Suppressor macrophage (primary cell): Measurements from ENCODE around the gene TTC33.
A peak's percentile ranks its signal among the peaks of the same experiment; 100 is the strongest.
"Not testable (repeated sequence)": the region's sequence is repeated elsewhere in the genome, so short reads cannot be mapped to it uniquely, and the experiment has no call there.

Source experiments
- DNase-seq, 4 experiments: peaks; one replicate each; pipeline ENCODE4 v3.0.0-alpha.2; 2020 to 2022

The TTC33 gene

DNA sequence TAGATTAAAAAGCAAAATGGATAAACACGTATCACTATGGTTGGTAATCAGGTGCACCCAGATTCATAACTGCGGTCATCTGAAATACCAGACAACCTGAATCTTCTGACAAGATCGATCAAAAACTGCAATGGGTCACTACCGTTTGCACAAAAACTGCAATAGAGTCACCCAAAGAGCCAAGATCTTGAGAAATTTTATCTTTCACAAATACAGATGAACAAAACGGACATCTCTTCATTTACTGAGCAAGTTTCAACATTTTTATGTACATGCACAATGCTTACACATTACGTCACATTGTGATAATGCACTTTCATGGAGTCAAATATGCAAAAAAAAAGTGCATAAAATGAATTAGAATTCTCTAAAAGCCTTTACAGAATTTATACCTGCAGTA, 23.8 kb upstream of the TTC33 start:
- no peak for DNase-seq

DNA sequence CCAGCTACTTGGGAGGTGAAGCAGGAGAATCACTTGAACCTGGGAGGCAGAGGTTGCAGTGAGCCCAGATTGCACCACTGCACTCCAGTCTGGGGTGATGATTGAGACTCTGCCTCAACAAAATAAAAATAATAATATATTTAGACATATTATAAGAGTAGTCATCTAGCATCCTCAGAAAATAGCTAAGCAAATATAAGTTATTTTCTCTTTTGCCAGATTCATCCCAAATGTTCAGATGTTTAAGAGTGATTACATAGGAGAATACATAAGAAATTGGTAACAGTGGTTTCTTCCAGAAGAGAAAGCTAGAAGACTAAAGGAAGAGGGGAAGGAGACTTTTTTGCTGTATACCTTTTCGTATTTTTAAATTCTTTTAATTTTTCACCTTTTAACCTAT, 22.4 kb upstream of the TTC33 start:
- no peak for DNase-seq

DNA sequence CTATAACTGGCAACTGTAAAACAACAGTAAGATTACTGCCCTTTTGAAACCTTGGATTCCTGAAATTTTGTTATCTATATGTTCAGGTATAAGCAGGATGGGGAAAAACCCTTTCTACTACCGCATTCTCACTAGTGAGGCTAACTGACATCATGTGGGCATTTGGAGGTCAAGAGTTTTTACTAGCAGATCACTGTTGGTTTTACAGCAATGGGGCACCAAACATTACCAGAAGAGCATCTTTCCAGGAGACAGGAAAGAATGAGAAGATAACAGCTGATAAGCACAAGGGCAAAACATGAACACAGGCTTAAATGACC, 20.9 kb upstream of the TTC33 start:
- DNase-seq, result no peak

DNA sequence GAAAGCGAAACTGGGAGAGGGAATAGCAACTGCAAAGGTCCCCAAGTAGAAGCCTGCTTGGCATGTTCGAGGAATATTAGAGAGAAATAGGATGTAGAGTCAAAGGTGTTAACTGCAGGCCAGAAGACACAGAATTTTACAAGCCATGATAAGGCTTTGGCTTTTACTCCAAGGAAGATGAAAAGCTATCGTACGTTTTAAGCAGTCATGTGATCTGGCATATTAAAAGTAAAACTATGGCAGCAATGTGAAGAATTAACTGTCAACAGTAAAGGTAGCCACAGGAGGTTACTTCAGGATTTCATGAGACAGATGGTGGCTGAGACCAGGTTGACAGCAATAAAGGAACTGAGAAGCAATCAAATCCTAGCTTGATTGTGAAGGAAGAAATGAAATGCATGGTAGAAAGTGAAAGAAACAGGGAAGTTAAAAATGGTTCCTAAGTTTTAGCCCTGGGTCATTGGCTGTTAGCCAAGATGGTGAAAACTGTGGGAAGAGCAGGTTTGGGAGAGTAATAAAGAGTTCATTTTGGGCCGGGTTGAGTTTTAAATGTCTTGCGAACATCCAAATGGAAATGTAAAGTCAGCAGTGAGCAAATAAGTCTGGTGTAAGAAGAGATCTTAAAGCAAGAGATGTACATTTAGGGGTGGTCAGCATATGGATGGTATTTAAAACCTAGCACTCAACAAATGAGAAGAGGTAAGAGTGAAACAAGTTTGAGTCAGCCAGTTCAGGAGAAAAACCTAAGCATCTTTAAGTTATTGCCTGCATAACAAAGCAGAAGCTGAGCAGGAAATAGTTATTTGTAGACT, 20.3 kb upstream of the TTC33 start:
- peak in 3 of 4 experiments; percentile 4 to 40 (median 24) for DNase-seq

DNA sequence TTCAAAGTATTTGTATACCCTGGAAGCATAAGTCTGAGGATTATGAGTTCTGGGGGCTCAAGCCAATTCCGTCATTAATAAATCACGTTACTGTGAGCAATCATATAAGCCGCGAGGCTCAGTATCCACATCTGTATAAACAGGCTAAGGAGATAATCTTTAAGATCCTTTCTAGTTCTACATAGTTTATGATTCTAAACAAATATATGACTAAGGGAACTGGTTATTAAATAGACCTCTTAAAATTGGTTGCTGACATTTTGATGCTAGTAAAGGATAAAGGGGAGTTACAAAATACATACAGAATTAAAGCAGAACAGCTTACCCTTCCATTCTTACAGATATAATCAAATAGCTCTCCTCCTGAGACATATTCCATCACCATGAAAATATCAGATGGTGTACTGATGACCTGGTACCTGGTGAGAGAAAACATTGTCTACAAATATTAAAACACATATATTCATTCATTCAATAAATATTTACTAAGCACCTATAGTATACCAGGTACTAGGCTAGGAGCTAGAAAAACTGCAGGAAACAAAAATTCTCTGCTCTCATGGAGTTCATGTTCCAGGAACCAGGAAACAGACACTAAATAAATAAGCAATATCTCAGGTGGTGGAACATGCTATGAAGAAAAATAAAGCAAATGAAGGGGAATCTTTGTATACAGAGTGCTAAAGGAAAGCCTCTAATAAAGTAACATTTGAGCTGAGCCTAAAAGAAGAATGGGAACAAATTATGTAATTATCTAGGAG, 19.5 kb upstream of the TTC33 start:
- no peak for DNase-seq

DNA sequence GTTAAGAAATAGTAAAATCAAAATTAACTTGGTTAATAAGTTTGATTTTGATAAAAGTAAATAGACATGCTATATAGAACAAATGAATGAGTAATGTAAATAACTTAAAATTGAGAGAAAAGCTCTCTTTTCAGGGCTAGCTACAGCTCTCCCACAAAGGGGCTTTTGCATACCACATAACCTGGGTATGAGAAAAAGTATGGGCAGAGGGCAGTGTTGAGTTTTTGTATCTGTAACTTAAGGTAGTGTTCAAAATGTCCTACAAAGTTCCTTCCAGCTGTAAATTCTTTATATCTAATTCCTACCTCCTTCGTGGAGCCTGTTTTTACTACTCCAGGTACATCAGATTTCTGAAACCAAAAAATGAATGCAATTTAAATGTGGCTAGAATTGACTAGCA, 18.9 kb upstream of the TTC33 start:
- DNase-seq, result no peak

DNA sequence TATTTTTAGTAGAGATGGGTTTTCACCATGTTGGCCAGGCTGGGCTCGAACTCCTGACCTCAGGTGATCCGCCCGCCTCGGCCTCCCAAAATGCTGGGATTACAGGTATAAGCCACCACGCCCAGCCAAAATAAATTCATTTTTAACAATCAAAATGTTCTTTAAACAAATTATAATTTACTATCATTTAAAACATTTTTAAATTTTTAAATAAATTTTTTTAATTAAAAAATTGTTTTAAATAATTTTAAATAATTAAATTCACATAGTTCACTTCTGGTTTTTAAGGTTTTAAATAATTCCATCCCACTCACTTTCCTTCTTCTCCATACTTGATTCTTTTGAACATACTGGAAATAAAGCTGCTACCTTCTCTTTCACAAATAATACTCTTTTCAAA, 15.0 kb upstream of the TTC33 start:
- no peak for DNase-seq

DNA sequence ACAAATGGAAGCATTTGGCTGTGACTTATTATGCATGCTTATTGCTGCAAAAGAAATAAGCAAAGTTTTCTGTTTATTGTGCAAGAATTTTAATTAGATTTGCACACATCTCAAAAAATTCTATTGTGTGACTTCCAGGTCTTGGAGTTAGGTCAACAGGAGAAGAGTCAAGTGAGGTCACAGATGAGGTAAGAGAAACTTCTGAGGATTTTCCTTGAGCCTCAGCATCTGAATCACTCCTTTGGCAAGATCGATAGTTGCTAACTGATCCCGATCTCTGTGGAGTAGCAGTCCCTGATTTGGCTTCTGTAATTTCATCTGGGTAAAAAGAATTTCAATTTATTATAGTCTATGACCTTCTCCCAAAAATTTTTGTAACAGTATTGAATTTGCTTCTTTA, 6.9 kb upstream of the TTC33 start:
- no peak for DNase-seq

DNA sequence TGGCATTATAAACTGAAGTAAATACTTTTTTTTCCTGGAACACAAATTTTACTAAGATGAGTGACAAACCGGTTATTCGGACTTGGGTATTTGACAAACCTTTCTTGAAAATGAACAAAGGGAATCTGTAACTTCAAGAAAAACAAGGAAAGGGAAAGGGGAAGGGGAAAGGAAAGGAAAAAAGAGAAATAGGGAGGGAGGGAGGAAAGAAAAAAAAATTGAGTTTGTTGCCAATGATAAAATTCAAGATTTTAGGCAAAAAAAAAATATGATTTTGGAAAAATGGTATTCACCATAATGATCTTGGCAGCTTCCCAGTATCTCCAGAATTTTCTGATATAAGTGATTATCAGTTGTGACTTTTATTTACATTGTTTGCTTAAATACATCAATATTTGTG, 1.6 kb upstream of the TTC33 start:
- DNase-seq, result no peak

DNA sequence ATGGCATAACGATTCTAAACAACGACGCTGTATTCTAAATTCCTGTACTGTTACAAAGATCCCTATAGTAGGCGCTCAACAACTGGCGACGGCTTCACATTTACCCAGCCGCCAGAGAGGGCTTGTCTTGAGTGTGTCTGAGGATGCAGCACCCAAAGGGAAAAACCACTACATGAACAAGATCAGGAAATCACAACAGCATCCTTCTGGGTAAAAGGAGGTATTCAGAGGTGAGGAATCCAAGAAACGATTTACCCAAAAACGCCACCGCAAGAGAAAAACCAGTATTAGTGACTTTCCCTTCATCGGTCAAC, 711 bp downstream of the TTC33 start:
- DNase-seq, result peak; percentile 66 to 82 (median 76)

DNA sequence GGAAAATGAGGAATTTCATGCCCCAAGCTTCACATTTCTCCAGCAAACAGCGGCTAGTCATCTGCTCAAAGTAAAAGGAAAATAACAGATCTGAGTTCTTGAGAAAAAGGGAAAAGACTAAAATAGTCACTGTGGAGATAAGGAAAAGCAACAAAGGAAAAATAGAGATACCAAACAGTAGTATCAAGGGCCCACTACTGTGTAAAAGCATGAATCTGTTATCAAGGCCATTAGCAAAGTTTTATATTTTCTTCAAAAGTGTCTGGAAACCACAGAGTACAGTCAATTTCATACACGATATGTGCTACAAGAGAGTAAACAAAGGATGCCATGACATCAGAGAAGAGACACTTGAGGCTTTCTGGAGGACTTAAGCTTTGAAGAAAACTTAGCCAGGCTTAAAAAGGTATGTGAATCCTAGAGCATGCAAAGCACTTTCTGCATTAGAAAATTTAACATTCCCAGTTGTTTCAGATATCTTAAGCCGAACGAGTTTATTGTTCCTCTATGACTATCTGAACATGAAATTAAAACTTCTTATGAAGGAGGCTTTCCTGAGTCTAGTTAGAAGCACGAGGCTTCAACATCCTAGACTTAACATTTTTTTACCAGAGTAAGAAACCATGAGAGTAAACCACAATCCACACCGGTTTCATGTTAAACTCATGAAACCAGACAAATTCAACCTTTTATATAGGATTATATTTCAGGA, 1.2 kb downstream of the TTC33 start:
- DNase-seq, result no peak

DNA sequence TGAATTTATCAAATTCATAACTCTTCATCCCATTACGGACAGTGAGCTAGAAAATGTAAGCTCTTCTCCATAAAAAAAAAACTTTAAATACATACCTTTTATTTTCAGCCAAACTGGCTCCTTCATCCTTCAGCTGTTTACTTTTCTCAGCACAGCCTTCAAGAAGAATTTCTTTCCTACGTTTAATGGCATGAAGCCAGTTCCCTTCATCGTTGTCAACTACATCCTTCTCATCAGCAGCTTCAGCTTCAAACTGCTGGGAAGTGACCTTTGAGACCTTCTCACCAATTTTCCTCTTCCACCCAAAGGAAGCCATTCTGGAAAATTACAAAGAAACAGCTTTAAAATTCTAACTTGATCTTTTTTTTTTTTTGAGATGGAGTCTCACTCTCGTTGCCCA, 9.1 kb downstream of the TTC33 start:
- DNase-seq, result no peak

DNA sequence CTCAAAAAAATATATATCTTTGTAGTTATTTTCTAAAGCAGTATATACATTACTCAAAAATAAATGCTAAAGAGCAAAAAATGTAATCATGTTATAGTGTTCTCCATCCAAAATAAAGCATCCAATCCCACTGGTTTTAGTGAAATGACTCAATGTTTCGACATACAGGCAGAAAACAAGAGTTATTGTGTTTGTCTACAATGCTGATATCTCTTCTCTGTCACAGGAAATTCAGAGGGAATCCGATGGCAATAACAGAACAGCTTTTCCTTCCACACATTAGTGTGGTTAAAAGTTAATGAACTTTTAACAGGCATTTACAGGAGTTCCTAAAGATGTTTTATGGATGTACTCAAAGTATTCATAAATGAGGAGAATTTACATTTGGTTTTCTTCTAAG, 12.0 kb downstream of the TTC33 start:
- DNase-seq, result no peak

DNA sequence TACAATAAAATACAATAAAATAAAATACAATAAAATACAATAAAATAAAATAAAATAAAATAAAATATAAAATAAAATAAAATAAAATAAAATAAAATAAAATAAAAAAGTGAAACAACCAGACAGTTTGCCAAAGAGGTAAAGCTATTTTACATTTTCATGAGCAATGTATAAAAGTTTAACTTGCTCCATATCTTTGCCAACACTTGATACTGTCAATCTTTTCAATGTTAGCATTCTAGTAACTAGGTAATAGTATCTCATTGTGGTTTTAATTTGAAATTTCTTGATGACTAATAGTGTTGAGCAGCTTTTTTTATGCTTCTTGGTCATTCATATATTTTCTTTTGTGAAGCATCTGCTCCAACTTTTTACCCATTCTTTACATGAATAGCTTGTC, 17.3 kb downstream of the TTC33 start:
- DNase-seq, result no peak

DNA sequence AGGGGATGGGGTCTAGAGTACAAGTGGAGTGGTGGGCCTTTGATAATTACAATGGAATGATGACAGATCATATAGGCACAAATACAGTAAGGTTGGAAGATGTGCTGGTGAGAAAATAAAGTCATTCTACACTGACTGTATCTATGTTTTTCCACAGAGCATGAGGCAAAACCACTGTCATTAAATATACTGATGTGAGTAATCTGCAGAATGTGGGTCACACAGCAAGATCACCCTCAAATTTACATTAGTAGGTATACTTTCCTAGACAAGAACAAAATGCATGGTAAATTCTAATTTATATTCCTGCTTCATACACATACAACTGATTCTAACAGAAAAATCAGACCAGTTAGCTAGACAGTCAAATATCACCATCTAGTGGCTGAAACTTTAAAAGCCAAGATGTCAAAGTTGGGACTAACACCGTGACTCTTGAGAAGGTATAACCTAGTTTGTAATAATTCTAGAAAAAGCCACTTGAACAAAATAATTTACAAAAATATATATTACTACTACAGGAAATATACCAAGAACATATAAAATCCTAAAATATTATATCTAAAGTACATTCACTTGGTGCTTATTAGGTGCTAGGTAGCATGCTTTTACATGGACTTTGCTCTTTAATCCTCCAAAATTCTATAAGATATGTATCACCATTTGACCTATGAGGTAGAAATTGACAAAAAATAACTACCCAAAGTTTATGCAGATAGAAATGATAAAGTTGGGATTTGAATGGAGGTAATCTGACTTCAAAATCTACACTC, 19.5 kb downstream of the TTC33 start:
- DNase-seq, result peak; percentile 54 to 77 (median 68)

DNA sequence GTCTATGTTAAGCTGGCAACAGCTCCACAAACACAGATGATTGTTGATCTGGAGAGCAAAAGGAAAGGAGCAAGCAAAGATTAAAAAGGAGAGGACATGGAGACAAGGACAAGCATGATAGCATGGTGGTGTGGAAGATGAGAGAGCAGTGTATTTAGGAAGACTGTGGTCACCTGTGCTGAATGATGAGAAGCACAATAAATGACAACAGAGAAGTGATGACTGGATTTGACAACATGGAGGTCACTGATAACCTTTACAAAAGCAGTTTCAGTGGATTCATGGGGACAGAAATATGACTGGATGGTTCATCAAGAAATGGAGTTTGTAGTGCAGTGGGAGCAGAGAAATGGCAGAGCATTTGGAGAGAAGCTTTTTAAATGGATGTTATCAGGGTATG, 20.2 kb downstream of the TTC33 start:
- no peak for DNase-seq

DNA sequence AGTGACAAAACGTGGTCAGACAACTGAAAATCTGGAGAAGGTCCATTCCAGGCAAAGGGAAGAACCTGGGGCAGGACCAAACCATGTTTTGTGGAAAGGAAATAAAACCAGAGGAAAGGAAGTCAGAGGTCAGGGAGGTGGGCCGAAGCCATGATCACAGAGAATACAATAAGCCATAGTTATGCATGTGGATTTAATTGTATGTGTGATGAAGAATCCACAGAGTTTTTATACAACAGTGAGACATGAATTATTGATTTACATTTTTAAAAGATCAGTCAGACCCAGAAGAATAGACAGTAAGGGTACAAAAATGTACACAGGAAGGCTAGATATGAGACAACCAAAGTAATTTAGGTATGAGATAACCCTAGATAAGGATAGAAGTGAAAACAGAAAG, 20.8 kb downstream of the TTC33 start:
- DNase-seq, result no peak

DNA sequence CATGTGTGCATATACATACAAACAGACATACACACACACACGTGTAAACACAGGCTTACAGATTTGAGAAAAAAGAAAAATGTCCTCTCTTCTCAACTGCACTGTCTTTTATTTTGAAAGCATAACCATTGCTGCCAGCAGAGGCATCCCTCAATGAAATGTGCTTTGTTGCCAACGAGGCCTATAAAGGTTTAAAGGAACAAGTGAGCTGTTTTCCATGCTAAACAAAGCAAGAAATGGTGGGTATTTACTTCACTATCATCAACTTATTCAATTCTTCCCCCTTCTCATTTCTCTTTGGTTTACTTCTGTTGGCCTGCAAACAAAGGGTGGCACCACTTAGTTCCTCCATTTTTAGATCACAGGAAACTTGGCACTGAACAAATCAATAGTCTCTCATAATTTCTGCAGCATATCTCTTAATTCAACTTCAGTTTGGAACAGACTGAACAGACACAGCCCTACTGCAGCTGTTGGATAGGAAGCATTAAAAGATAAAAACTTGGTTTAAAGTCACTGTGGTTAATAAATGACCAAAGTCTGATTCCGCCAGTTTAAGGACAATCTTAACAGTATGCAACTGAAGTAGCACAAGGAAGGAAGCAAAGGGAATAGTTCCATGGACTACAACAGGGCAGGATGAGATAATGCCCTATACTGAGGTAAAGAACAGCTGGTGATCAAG, 21.7 kb downstream of the TTC33 start:
- no peak for DNase-seq

DNA sequence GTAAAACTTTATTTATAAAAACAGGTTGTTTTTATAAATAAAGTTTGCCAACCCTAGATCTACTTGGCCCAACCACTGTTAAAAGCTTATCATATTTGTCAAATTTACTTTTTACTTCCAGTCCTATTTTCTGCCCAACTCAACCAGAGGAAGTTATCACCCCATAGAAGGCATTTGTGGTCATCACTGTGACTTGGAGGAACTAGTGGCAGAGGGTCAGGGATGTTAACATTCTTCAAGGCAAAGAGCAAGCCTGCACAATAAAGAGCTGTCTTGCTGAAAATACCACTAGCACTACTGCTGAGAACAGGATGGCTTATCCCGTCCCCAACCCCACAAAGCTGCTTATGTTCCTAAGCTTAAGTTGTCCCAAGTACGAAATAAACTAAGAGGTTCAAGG, 22.3 kb downstream of the TTC33 start:
- DNase-seq, result peak; percentile 27 to 66 (median 50)

DNA sequence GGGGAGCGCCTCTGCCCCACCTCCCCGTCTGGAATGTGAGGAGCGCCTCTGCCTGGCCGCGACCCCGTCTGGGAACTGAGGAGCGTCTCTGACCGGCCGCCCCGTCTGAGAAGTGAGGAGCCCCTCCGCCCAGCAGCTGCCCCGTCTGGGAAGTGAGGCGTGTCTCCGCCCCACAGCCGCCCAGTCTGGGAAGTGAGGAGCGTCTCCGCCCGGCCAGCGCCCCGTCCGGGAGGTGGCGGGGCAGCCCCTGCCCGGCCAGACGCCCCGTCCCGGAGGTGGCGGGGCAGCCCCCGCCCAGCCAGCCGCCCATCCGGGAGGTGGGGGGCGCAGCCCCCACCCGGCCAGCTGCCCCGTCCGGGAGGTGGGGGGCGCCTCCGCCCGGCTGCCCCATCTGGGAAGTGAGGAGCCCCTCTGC, 33.3 kb downstream of the TTC33 start:
- not testable (repeated sequence) for DNase-seq

DNA sequence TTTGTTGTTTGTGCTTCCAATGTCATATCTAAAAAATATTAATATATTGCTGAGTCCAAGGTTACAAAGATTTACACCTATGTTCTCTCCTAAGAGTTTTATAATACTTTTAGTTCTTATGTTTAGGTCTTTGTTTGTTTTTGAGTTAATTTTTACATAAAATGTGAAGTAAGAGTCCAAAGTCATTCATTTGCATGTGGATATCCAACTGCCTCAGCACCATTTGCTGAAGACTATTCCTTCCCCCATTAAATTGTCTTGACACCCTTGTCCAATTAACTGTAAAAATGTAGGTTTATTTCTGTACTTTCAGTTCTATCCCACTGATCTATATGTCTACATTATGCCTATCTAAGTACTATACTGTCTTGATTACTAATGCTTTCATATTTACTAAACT, 35.7 kb downstream of the TTC33 start:
- DNase-seq, result no peak

DNA sequence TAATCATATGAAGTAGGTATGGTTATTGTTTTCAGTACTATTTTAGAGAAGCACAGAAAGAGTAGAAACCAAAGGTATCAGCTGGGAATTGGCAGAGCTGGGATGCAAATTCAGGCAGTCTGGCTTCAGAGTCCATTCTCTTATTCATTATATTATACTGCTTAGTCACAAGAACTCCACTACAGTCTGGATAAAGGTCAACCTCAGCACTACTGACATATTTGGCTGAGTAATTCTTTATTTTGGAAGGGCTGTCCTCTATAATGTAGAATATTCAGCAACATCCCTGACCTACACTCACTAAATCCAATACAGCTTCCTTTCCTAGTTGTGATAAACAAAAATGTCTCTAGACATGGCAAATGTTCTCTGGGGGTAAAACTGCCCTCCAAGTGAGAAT, 38.5 kb downstream of the TTC33 start:
- DNase-seq, result no peak

DNA sequence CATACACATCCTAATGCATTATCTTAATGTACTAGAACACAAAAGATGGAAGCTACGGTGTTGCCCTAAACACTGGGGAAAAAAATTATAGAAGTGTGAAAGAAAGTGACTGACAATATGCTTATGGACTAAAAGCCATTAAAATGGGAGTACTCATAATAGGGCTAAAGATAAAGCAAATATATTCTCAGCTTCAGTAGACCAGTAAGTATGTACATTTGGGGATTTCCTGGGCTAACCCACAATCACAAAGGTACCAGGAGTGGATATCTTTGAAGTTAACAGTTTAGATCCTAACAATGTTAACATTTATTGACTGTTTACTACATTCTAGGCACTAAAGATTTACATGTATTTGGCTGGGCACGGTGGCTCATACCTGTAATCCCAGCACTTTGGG, 39.2 kb downstream of the TTC33 start:
- no peak for DNase-seq
